ENCODE results near the gene FAM135A. TPM values are rescaled to one million over a fixed set of nuclear protein-coding genes. Genes with fewer than 3 reads are reported as not detected.

The FAM135A gene
- 10 to 100 TPM; 21.6 to 25.7 TPM for total RNA-seq
- polyA plus RNA-seq: 10 to 100 TPM in 1 of 2 donors, 1 to 10 TPM in 1; 6.9 to 10.5 TPM
- long read RNA-seq, donor 1, partial matches to known transcripts: 12 of 19 reads
- long read RNA-seq, donor 1, other reads (novel, unspliced or antisense): 7 of 19 reads
- long read RNA-seq, donor 2, partial matches to known transcripts: 3 of 9 reads
- long read RNA-seq, donor 2, other reads (novel, unspliced or antisense): 6 of 9 reads

- intact Hi-C loops (cut with DNase I): loop anchor here in 1 of 2 donors (10.0 kb wide), 2 partner anchors 151 to 251 kb away; partner anchors contain the start of genes SDHAF4 and SMAP1
- peak within 1 kb of the TSS; percentile 88 for H3K4me3 ChIP-seq (ENCODE audit: low read length in 2 of 2)
- 0 to 1% methylated on average over 46 to 89 of the region's 89 CpGs for WGBS, 2 donors
- H3K27ac ChIP-seq (ENCODE audit: low read depth in 1 of 2, low read length in 2 of 2): peak within 1 kb of the TSS in 1 of 2 donors; percentile 65
- peaks cover 0 to 3% of the 10 kb centered on the region in 2 donors for H3K4me1 ChIP-seq (ENCODE audit: control insufficient read depth in 1 of 2, insufficient read depth in 2 of 2, low read length in 2 of 2)
- DNase-seq (peak; percentile 98), ATAC-seq (ENCODE audit: low FRiP score) (peak; percentile 99)
- H3K27me3 ChIP-seq (ENCODE audit: control insufficient read depth in 1 of 2, insufficient read depth in 2 of 2, low read length in 1 of 2): no peaks in the 10 kb centered on the region
- H3K9me3 ChIP-seq (ENCODE audit: control insufficient read depth, low read length): no peaks in the 10 kb centered on the region
- no peaks in the 10 kb centered on the region for H3K36me3 ChIP-seq (ENCODE audit: control insufficient read depth in 1 of 2, insufficient read depth in 2 of 2, low read length in 1 of 2)
These were observed at the start of gene FAM135A for GRCh38 chr6:70413114-70413991. Gene FAM135A (plus strand): TSS chr6:70413508. CDS start chr6:70428343, 14,835 bp downstream.

DNA sequence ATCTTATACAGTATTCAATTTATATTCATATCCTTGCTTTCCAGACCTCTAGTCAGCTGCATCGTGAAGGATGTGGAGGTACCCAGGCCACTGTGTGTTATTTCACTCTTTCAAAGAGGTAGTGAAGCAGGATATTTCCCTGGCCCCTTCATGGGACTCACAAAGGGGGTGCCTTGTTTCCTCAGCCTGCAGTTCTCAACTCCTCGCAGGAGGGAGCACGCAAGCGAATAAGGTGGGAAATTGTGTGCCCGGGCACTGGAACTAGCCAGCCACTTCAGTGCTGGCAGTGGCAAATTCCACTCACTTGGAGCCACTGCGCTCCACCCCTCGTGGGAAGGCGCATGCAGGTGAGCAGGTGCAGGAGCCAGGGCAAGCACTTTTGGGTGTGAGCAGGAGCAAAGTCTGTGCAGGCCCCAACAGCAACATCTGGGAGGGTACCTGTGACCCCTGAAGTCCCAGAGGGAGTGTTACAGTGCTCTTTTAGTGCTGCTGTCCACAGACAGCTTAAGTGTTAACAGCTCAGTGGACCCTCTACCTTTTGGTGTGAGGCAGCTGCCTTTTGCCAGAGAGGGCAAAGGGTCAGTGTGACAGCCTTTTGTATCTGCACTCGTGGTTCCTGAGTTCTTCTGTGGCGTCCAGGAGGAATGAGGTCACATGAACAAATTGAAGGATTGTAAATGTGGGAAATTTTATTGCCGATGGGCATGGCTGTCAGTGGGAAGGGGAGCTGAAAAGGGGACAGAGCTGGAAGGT lies 49.4 kb upstream of the FAM135A start:
- no peaks in the 10 kb centered on the region for H3K27me3 ChIP-seq (ENCODE audit: control insufficient read depth in 1 of 2, insufficient read depth in 2 of 2, low read length in 1 of 2)
- intact Hi-C loops (cut with DNase I): loop anchor here in 1 of 2 donors (10.0 kb wide), 1 partner anchor 139 kb away; no protein-coding TSS in a partner anchor
- 72% methylated on average over 11 of the region's 11 CpGs for WGBS, 2 donors
- no peaks in the 10 kb centered on the region for H3K9me3 ChIP-seq (ENCODE audit: control insufficient read depth, low read length)
- H3K36me3 ChIP-seq (ENCODE audit: control insufficient read depth in 1 of 2, insufficient read depth in 2 of 2, low read length in 1 of 2): no peaks in the 10 kb centered on the region
- ATAC-seq (ENCODE audit: low FRiP score) (no peak), DNase-seq (no peak)
- H3K4me1 ChIP-seq (ENCODE audit: control insufficient read depth in 1 of 2, insufficient read depth in 2 of 2, low read length in 2 of 2): no peaks in the 10 kb centered on the region
- no peak overlapping the region for H3K4me3 ChIP-seq (ENCODE audit: low read length in 2 of 2)
- H3K27ac ChIP-seq (ENCODE audit: low read depth in 1 of 2, low read length in 2 of 2): no peak overlapping the region

GRCh38 chr6:70369332-70369950 lies 43.9 kb upstream of the FAM135A start:
- Histone ChIP-seq H3K36me3 (ENCODE audit: control insufficient read depth in 1 of 2, insufficient read depth in 2 of 2, low read length in 1 of 2) (no peaks in the 10 kb centered on the region), H3K4me1 (ENCODE audit: control insufficient read depth in 1 of 2, insufficient read depth in 2 of 2, low read length in 2 of 2) (no peaks in the 10 kb centered on the region), H3K27me3 (ENCODE audit: control insufficient read depth in 1 of 2, insufficient read depth in 2 of 2, low read length in 1 of 2) (no peaks in the 10 kb centered on the region), H3K4me3 (ENCODE audit: low read length in 2 of 2) (no peak overlapping the region), H3K27ac (ENCODE audit: low read depth in 1 of 2, low read length in 2 of 2) (no peak overlapping the region), H3K9me3 (ENCODE audit: control insufficient read depth, low read length) (no peaks in the 10 kb centered on the region)
- ATAC-seq (ENCODE audit: low FRiP score): peak; percentile 87
- WGBS, 2 donors: 15 to 16% methylated on average over 5 of the region's 5 CpGs
- intact Hi-C loops (cut with DNase I): loop anchor here (5.0 to 10.0 kb wide), 3 partner anchors 57 to 147 kb away; no protein-coding TSS in a partner anchor
- peak; percentile 66 to 86 for DNase-seq

GRCh38 chr6:70370496-70370895 lies 42.8 kb upstream of the FAM135A start:
- Histone ChIP-seq H3K36me3 (ENCODE audit: control insufficient read depth in 1 of 2, insufficient read depth in 2 of 2, low read length in 1 of 2) (no peaks in the 10 kb centered on the region), H3K27ac (ENCODE audit: low read depth in 1 of 2, low read length in 2 of 2) (no peak overlapping the region), H3K4me1 (ENCODE audit: control insufficient read depth in 1 of 2, insufficient read depth in 2 of 2, low read length in 2 of 2) (no peaks in the 10 kb centered on the region), H3K4me3 (ENCODE audit: low read length in 2 of 2) (no peak overlapping the region), H3K27me3 (ENCODE audit: control insufficient read depth in 1 of 2, insufficient read depth in 2 of 2, low read length in 1 of 2) (no peaks in the 10 kb centered on the region), H3K9me3 (ENCODE audit: control insufficient read depth, low read length) (no peaks in the 10 kb centered on the region)
- intact Hi-C loops (cut with DNase I): no loop called here
- DNase-seq (no peak), ATAC-seq (ENCODE audit: low FRiP score) (no peak)
- WGBS, 2 donors: 76 to 80% methylated on average over 4 of the region's 4 CpGs

- Histone ChIP-seq H3K27ac (ENCODE audit: low read depth in 1 of 2, low read length in 2 of 2) (no peak overlapping the region), H3K4me1 (ENCODE audit: control insufficient read depth in 1 of 2, insufficient read depth in 2 of 2, low read length in 2 of 2) (no peaks in the 10 kb centered on the region), H3K27me3 (ENCODE audit: control insufficient read depth in 1 of 2, insufficient read depth in 2 of 2, low read length in 1 of 2) (no peaks in the 10 kb centered on the region), H3K36me3 (ENCODE audit: control insufficient read depth in 1 of 2, insufficient read depth in 2 of 2, low read length in 1 of 2) (no peaks in the 10 kb centered on the region), H3K4me3 (ENCODE audit: low read length in 2 of 2) (no peak overlapping the region), H3K9me3 (ENCODE audit: control insufficient read depth, low read length) (no peaks in the 10 kb centered on the region)
- ATAC-seq (ENCODE audit: low FRiP score) (no peak), DNase-seq (no peak)
- intact Hi-C loops (cut with DNase I): no loop called here
- WGBS, 2 donors: 0 to 5% methylated on average over 1 of the region's 1 CpG
These were observed 41.7 kb upstream of the FAM135A start for GRCh38 chr6:70371454-70372105.

- DNase-seq (no peak), ATAC-seq (ENCODE audit: low FRiP score) (no peak)
- Histone ChIP-seq H3K4me1 (ENCODE audit: control insufficient read depth in 1 of 2, insufficient read depth in 2 of 2, low read length in 2 of 2) (no peaks in the 10 kb centered on the region), H3K9me3 (ENCODE audit: control insufficient read depth, low read length) (no peaks in the 10 kb centered on the region), H3K4me3 (ENCODE audit: low read length in 2 of 2) (no peak overlapping the region), H3K27ac (ENCODE audit: low read depth in 1 of 2, low read length in 2 of 2) (no peak overlapping the region), H3K36me3 (ENCODE audit: control insufficient read depth in 1 of 2, insufficient read depth in 2 of 2, low read length in 1 of 2) (no peaks in the 10 kb centered on the region), H3K27me3 (ENCODE audit: control insufficient read depth in 1 of 2, insufficient read depth in 2 of 2, low read length in 1 of 2) (no peaks in the 10 kb centered on the region)
- intact Hi-C loops (cut with DNase I): no loop called here
- 67 to 74% methylated on average over 3 of the region's 3 CpGs for WGBS, 2 donors
These were observed 38.1 kb upstream of the FAM135A start for GRCh38 chr6:70375166-70375565.

DNA sequence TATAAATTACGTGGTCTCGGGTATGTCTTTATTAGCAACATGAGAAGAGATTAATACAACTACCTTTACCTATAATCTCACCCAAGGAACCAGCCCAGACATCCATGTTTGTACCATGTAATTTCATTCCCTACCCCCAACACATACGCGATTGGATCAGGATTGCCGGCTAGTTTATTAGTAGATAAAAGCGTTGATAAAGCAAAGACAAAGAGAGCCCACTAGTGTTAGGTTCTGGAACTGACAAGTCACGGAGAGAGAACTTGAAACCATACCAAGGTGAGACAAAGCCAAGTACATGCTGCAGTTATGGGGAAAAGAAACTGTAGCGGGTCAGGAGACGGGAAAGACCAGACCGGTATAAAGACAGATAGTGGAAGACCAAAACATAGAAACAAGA lies 37.4 kb upstream of the FAM135A start:
- WGBS, 2 donors: 81 to 82% methylated on average over 10 of the region's 10 CpGs
- ATAC-seq (ENCODE audit: low FRiP score) (no peak), DNase-seq (no peak)
- Histone ChIP-seq H3K36me3 (ENCODE audit: control insufficient read depth in 1 of 2, insufficient read depth in 2 of 2, low read length in 1 of 2) (no peaks in the 10 kb centered on the region), H3K9me3 (ENCODE audit: control insufficient read depth, low read length) (no peaks in the 10 kb centered on the region), H3K4me3 (ENCODE audit: low read length in 2 of 2) (no peak overlapping the region), H3K4me1 (ENCODE audit: control insufficient read depth in 1 of 2, insufficient read depth in 2 of 2, low read length in 2 of 2) (no peaks in the 10 kb centered on the region), H3K27ac (ENCODE audit: low read depth in 1 of 2, low read length in 2 of 2) (no peak overlapping the region), H3K27me3 (ENCODE audit: control insufficient read depth in 1 of 2, insufficient read depth in 2 of 2, low read length in 1 of 2) (no peaks in the 10 kb centered on the region)
- intact Hi-C loops (cut with DNase I): no loop called here

GRCh38 chr6:70376628-70377027 lies 36.7 kb upstream of the FAM135A start:
- DNase-seq (no peak), ATAC-seq (ENCODE audit: low FRiP score) (no peak)
- Histone ChIP-seq H3K4me3 (ENCODE audit: low read length in 2 of 2) (no peak overlapping the region), H3K27me3 (ENCODE audit: control insufficient read depth in 1 of 2, insufficient read depth in 2 of 2, low read length in 1 of 2) (no peaks in the 10 kb centered on the region), H3K27ac (ENCODE audit: low read depth in 1 of 2, low read length in 2 of 2) (no peak overlapping the region), H3K4me1 (ENCODE audit: control insufficient read depth in 1 of 2, insufficient read depth in 2 of 2, low read length in 2 of 2) (no peaks in the 10 kb centered on the region), H3K36me3 (ENCODE audit: control insufficient read depth in 1 of 2, insufficient read depth in 2 of 2, low read length in 1 of 2) (no peaks in the 10 kb centered on the region), H3K9me3 (ENCODE audit: control insufficient read depth, low read length) (no peaks in the 10 kb centered on the region)
- intact Hi-C loops (cut with DNase I): no loop called here
- 6 to 8% methylated on average over 1 of the region's 1 CpG for WGBS, 2 donors
